GM12801 (cell line): Measurements from ENCODE around the gene RIN1.

Source experiments
- TF ChIP-seq, protein P1 (sequence below): IDR thresholded peaks from one replicate; pipeline ENCODE4 v1.5.1; 2011; ENCODE audit warnings: control low read depth; ENCODE audit not compliant: insufficient read length; ENCODE audit errors: extremely low read depth

Gene RIN1

GRCh38 chr11:66327171-66328030, 8.8 kb downstream of the RIN1 start:
- TF ChIP-seq, protein P1, sequence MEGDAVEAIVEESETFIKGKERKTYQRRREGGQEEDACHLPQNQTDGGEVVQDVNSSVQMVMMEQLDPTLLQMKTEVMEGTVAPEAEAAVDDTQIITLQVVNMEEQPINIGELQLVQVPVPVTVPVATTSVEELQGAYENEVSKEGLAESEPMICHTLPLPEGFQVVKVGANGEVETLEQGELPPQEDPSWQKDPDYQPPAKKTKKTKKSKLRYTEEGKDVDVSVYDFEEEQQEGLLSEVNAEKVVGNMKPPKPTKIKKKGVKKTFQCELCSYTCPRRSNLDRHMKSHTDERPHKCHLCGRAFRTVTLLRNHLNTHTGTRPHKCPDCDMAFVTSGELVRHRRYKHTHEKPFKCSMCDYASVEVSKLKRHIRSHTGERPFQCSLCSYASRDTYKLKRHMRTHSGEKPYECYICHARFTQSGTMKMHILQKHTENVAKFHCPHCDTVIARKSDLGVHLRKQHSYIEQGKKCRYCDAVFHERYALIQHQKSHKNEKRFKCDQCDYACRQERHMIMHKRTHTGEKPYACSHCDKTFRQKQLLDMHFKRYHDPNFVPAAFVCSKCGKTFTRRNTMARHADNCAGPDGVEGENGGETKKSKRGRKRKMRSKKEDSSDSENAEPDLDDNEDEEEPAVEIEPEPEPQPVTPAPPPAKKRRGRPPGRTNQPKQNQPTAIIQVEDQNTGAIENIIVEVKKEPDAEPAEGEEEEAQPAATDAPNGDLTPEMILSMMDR: no peak

- TF ChIP-seq, protein P1: no peak
Measured at GRCh38 chr11:66326261-66327111, 9.7 kb downstream of the RIN1 start.

- TF ChIP-seq, protein P1: no peak
Measured at GRCh38 chr11:66325263-66325671, 11.0 kb downstream of the RIN1 start.

DNA sequence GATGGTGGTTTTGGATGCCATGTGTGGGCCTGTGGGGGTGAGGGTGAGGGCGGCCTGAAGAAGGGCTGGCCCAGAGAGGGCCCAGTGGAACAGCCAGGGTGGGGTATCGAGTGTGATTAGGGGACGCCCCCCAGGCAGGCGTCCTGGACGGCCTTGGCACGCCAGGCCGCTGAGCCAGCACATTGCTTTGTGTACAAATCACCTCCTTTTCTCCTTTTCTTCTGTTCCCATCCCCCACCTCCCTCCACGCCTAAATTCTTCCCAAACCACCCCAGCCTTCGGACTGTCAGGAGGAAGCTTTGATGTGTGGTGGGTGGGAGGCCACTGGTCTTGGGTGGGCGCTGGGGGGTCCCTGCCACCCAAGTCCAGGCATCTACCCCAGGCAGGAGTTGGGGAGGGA, 11.6 kb downstream of the RIN1 start:
- TF ChIP-seq, protein P1: no peak

- TF ChIP-seq, protein P1: no peak
Measured at GRCh38 chr11:66323684-66324083, 12.6 kb downstream of the RIN1 start.

DNA sequence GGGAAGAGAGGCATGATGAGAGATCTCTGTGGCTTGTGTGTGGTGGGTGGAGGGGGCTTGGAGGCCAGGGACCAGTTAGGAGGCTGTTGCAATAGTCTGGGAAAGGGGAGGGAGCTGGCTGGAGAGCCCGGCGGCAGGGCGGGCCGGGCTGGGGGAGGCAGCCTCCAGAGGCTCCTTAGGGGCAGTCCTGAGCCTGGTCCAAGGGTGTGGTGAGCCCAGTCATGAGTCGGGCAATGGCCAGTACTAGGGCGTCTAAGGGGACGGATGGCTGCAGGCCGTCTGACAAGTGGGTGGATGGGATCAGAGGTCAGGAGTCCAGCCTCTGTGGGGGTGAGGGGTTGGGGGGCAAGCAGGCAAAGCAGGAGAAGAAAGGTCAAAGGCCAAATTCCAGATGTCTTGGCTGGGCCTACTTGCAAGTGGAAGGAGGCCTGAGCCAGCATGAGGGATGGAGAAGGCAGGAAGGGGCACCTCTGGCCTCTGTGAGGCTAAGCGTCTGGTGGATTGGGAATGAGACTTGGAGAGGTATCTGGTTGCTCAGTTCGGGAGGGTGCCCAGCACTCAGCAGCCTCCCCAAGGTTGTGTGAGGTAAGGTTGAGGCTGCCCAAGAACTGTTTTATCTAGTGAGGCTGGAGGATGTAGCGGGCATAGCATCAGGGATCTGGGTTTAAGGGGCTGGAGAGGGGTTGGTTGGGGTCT, 13.4 kb downstream of the RIN1 start:
- TF ChIP-seq, protein P1: no peak

- TF ChIP-seq, protein P1: no peak
Measured at GRCh38 chr11:66321606-66322005, 14.6 kb downstream of the RIN1 start.
